SW 1271 (cell line): ENCODE data around the gene OR4K14.
"Not testable (repeated sequence)": the region's sequence is repeated elsewhere in the genome, so short reads cannot be mapped to it uniquely, and the experiment has no call there.

Source experiments
- DNase-seq, 2 experiments: peaks; one replicate each; lab custom pipeline; 2025; lab: John Stamatoyannopoulos, UW

OR4K14 gene, protein sequence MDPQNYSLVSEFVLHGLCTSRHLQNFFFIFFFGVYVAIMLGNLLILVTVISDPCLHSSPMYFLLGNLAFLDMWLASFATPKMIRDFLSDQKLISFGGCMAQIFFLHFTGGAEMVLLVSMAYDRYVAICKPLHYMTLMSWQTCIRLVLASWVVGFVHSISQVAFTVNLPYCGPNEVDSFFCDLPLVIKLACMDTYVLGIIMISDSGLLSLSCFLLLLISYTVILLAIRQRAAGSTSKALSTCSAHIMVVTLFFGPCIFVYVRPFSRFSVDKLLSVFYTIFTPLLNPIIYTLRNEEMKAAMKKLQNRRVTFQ

GRCh38 chr14:20019257-20019865 is at the start of gene OR4K14:
Gene OR4K14 (minus strand): TSS chr14:20019307. CDS start chr14:20015193, 4,114 bp downstream.
- DNase-seq, result no peak

DNA sequence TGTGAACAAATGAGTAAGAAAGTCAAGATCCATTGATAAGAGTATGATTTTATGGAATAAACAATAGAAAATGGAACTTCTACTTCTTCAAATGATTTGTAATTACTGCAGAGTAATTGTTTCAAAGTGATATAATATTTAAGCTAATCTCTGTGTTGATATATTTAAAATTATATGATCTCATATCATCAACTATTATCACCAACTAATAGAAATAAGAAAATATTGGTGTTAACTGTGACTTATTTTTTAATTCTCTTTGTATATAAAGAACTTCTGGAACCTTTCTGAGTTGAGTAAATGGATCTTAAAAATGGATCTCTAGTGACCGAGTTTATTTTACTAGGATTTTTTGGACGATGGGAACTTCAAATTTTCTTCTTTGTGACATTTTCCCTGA is 40.6 kb upstream of the OR4K14 start, which contains the start of gene OR4L1:
OR4L1 (plus strand) TSS at position 301 of the 400 bp plus-strand sequence; CDS start at position 301, 0 bp downstream.
- no peak for DNase-seq

- no peak for DNase-seq
Observed at GRCh38 chr14:20048202-20048601, 29.1 kb upstream of the OR4K14 start.

DNA sequence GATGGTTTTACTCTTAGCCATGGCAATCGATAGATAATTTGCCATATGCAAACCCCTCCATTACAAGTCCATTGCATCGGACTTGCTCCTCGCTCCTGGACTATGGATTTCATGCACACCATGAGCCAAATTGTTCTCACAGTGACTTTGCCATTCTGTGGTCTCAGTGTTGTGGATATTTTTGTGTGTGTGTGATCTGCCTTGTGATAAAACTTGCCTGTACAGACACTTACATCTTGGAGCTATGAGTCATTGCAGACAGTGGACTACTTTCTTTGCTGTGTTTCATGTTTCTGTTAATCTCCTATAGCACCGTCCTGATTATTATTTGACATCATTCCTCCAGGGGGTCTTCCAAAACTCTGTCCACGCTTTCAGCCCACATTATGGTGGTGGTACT is 25.1 kb upstream of the OR4K14 start:
- no peak for DNase-seq

GRCh38 chr14:20035938-20036337 is 16.8 kb upstream of the OR4K14 start, which contains the start of gene OR4K13:
Gene OR4K13 (minus strand): TSS chr14:20036038. CDS start chr14:20034758, 1,280 bp downstream.
- no peak for DNase-seq

DNA sequence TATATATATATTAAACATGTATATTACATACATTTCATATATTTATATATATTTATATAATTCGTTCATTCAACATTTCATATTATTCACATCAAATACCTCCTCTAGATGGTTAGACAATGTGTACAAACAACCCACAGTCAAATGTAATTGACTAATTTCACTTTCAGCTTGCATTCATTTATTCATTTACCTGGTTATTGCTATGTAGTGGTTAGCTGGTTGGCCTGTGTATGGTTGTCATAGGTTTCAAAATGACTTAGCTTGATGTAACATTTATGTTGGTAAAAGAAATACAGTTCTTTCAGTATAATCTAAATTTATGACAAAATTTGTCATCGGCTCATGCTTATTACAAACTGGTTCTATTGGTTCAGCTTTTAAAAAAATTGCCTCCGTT is 16.3 kb upstream of the OR4K14 start:
- no peak for DNase-seq

DNA sequence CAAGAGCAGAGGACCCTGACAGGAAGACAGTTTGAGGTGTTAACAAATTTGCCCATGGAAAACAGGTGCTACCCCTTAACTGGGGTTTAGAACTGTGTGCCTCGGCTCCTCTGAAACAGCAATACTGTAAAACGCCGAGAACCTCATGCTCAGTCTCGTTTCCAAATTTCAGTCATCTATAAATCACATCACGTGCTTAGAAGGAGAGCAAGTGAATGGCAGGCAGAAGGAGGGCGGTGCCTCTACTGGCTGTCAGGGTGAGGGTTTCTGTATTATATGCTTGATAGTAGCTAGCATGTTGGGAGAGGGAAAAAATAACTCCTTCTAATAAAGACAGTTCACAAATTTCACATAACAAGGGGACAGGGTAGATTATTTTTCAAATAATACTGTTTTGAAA is 12.0 kb upstream of the OR4K14 start:
- no peak for DNase-seq

GRCh38 chr14:20008156-20008555 is 11.0 kb downstream of the OR4K14 start:
- DNase-seq, result no peak

- DNase-seq, result no peak
Observed at GRCh38 chr14:20002319-20002718, 16.8 kb downstream of the OR4K14 start.

- no peak for DNase-seq
Observed at GRCh38 chr14:20001863-20002262, 17.2 kb downstream of the OR4K14 start, which contains the start of gene OR4Q2. Gene OR4Q2 (plus strand): TSS chr14:20002163.

- no peak for DNase-seq
Observed at GRCh38 chr14:19993438-19993837, 25.7 kb downstream of the OR4K14 start.

DNA sequence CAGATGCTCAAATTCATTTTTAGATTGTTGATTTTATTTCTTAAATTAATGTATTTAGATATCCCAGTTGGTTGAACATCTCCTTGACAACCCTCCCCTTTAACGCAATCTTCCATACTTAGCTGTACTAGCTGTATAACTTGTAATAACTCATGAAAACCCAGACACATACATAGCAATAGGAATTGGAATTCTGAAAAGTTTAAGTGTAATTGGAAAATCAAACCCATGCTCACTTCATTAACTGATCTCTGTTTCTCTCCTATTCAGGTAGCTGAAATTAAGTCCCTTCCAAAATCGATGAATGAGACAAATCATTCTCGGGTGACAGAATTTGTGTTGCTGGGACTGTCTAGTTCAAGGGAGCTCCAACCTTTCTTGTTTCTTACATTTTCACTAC is 43.8 kb downstream of the OR4K14 start, which contains the start of gene OR4K15:
OR4K15 (plus strand) TSS at position 301 of the 400 bp plus-strand sequence; CDS start at position 301, 0 bp downstream.
- DNase-seq, result no peak

DNA sequence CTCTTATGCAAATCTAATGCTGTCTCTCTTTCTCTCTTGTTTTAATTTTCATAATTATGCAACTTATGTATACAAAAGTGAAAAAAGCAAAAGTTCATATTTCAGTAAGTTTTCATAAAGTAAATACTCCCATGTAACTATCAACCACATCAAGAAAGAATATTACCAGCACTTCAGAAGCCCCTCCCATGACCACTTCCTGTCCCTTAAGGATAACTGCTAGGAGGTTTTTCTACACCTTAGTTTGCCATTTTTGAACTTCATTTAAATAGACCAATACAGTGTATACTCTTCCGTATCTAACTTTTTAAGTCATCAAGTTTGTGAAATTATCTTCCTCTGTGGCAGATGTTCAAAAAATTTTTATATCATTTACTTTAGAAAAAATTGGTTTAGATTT is 44.3 kb downstream of the OR4K14 start:
- no peak for DNase-seq

DNA sequence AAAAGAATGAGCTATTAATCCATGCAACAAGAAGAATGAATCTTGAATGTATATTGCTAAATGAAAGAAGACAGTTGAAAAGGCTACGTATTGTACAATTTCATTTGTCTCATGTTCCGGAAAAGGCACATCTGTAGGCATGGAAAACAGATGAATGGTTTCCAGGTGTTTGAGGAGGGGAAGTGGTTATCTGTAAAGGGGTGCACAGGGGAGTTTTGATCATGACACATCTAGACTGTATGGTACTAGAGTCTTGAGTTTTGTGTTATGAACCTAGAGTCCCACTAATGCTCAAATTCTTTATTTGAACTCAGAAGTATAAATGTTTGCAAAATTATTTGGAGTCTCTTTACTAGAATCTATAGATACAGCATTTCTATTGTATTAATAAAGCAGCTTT is 49.4 kb downstream of the OR4K14 start:
- not testable (repeated sequence) for DNase-seq
